C1 segment of cervical spinal cord (tissue), 14 donors: ENCODE results near the gene CLEC14A.

ENCODE experiments used
- DNase-seq, 14 donors: peaks; one replicate each; lab custom pipeline; 2025; lab: John Stamatoyannopoulos, UW

Gene CLEC14A, protein sequence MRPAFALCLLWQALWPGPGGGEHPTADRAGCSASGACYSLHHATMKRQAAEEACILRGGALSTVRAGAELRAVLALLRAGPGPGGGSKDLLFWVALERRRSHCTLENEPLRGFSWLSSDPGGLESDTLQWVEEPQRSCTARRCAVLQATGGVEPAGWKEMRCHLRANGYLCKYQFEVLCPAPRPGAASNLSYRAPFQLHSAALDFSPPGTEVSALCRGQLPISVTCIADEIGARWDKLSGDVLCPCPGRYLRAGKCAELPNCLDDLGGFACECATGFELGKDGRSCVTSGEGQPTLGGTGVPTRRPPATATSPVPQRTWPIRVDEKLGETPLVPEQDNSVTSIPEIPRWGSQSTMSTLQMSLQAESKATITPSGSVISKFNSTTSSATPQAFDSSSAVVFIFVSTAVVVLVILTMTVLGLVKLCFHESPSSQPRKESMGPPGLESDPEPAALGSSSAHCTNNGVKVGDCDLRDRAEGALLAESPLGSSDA

DNA sequence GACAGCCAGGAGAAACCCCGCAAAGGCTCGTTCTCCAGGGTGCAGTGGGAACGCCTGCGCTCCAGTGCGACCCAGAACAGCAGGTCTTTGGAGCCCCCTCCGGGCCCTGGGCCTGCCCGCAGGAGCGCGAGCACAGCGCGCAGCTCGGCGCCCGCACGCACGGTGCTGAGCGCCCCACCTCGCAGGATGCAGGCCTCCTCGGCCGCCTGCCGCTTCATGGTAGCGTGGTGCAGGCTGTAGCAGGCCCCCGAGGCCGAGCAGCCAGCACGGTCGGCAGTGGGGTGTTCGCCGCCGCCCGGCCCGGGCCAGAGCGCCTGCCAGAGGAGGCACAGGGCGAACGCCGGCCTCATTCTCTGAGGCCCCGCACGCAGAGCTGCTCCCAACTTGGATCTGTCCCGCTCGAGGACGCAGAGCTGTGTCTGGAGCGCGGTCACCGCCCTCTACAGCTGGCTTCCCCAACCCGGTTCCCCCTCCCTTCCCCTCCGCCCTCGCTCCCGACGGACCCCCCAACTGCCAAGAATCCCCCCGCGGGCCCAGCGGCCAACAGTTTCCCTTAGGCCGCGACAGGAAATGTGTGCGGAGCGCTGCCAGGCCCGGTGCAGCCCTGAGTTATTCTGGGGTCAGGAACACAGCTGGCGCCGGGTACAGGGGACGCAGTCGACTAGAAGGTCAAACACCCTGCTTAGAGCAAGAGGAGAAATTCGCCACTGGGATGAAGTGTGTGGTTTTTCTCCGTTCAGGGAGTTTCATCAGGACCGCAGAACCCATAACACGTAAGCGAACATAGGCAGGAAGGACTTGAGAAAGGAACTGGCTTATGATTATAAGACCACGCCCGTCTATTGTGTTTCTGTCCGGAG lies at the start of gene CLEC14A:
TSS of gene CLEC14A (minus strand) at position 421 of the 860 bp plus-strand sequence. CDS start at position 350, 71 bp downstream.
- DNase-seq, result no peak

DNA sequence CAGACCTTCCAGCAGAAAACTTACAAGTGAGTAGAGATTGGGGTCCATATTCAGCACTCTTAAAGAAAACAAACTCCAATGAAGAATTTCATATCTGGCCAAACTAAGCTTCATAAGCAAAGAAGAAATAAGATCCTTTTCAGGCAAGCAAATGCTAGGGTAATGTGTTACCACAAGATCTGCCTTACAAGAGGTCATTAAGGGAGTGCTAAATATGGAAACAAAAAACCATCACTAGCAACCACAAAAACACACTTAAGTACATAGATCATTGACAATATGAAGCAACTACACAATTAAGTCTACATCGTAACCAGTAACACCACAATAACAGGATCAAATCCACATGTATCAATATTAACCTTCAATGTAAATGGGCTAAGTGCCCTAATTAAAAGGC lies 47.1 kb upstream of the CLEC14A start:
- DNase-seq, result no peak

DNA sequence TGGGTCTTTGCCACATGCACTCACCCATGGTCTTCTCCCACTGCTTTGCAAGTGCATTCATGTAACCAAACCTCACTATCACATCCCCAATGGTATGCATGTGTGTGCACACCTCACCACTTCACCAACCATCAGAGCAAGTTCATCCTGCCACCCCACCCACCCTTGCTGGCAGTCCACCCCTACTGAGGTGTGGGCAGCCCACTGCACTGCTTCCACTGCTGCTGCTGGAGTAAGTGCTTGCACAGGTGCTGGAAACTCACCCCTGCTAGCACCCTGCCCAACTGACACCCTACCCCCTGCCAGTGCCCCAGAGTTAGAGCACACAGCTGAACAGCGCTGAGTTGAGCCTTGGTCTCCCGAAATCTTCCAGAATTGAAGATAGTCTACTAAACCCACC lies 46.1 kb upstream of the CLEC14A start:
- no peak for DNase-seq

DNA sequence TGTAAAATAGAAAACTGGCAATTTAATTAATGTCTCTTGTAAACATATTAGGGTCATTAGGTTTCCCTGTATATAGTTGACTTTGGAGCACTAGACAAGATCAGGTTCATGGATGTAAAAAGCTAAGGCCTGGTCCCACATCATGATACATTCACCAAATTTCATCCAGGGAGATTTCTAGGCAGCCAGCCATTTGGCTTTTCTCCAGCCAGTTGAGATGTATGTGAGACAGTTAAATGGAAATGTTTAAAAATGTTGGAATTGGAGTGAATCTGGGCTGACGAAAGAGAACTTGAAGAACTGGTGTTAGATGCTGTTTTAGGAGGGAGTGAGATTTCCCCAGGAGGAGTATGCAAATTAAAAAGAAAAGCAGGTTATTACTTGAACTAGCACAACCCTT lies 41.8 kb upstream of the CLEC14A start:
- DNase-seq, result no peak

DNA sequence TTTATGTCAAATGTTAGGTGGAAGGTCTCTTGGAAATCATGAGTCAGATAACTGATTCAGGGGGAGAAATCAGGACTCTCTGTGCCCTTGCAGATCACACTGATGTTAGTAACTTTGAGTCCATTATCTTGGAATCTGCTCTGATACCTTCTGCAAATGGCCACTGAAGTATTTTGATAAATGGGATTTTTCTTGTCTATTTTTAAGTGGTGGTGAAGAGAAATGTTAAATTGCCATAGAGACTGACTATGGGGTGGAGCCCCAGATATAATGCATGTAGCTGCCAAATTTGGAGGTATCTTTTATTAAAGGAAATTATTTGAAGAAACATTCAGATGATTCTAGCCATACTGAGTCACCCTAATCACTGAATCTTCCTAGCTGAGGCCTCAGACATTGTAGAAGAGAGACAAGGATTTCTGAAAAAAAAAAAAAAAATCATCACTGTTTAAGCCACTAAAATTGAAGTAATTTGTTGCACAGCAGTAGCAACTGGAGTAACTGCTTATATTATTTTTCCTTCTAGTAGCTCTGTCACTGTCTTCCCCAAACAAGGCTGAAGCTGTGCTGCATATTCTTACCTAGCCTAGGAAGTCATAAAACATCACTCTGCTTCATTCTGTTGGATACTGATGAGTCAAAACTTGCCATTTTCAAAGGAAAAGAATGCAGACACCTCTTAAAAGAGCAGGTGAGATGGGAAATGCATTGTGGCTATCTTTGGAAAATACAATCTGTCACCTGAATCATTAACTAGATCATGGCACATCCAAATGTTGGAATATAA lies 36.0 kb upstream of the CLEC14A start:
- DNase-seq, result no peak

DNA sequence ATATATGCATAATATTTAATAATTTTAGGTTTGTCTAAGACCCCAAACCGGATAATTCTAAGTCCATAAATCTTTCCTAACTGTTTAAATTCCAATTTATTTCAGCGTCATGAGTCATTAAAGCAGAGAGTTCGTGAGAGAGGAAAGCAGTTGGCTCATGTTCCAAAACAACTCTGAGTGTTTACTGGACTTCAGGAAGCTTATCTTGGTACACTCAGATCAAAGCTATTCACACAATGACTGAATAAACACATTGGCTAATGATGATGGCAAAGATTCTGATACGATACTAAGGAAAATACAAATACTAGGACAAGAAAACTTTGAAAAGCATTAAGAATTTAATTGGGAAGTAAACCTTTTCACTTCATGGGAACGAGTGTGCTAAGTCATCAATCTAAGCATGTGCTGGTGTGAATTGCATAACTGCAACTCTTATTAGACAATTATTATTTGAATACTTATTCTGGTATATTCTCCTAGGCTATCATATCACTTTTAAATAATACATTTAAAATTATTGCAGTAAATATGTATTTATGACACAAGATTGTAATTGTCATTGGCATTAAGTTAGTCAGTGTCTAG lies 34.8 kb upstream of the CLEC14A start:
- no peak for DNase-seq

DNA sequence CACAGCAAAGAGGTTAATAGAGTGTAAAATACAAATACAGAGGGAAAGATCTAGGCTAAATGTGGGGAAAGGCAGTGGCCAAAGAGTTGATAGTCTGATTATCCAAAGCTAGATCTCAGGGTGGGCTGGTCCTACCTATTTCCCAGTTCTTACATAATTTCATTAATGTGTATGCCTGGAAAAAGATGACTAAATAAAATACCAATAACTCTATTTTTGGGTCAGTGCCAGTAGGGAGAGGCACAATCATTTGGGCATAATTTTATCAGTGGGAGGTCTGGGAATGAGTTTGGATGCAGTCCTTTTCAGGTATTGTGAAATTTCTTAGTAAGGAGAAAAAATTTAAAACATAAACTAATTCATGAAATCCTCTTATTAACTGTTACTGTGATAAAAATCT lies 30.6 kb upstream of the CLEC14A start:
- no peak for DNase-seq

DNA sequence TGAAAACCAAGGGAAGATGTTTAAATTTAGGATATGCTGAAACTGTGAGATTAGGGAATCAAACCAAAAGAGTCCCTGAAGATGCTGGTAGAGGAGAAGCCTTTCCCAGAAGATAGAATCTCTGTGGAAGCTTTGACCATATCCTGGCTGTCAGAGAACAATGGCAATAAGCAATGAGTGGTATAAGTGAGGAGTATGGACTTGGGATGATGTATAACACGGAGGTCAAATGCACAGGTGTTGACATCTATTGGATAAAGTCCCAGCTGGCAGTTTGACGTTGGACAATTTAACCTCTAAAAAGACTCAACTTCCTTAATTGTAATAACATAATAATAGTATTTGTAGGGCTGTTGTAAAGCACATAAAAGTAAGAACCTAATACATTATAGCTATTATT lies 30.1 kb upstream of the CLEC14A start:
- no peak for DNase-seq

DNA sequence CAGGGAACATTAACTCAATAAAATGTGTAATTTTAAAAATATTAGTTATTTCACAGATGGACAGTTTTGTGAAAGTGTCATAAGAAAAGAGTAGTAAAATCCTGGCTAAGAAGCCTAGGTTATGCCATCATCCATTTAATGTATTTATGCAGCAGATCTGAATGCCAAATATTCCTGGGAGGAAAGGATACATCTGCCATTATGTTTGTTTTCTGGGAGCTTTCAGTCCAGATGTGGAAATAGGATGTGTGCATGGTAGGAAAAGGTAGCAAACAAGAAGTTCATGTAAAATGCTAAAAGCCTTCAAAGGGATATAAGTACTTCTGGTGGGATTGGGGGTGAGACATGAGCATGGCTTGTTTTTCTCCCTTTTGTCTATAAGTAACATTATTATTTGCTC lies 27.0 kb upstream of the CLEC14A start:
- DNase-seq, result no peak

DNA sequence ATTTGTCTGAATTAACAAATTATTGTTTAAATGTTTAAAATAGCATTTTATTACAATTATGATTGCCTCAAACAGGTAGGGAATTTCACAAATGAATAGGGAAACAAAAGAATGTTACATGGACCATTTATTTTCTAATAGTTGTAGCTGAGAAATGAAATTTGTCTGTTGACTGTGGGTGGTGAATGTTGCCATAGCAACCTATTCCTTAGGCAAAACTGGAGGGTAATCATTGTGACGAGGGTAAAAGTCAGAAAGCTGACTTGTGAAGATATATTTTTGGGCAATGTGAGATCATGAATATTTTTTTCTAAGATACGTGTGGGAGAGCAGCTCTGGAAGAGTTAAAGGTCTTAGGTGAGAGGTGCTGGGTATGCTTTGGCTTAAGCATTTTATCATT lies 24.2 kb upstream of the CLEC14A start:
- no peak for DNase-seq

DNA sequence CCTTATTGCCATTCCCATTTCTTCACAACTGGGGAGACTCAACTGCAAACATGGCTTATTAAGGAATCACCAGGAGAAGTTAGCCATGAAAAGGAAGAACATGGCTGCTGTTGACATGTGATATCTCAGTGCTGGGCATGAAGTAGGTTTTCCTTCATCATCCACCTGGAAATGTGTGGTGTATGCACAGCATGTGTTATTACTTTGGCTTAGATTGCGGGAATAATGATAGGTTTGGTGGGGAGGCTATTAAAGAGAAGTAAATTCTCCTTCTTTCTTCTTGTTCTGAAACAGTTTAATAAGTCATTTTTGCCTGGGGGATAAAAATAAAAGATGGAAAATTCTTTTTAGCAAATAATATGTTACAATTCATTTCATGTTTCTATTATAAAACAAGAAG lies 23.7 kb upstream of the CLEC14A start:
- no peak for DNase-seq

DNA sequence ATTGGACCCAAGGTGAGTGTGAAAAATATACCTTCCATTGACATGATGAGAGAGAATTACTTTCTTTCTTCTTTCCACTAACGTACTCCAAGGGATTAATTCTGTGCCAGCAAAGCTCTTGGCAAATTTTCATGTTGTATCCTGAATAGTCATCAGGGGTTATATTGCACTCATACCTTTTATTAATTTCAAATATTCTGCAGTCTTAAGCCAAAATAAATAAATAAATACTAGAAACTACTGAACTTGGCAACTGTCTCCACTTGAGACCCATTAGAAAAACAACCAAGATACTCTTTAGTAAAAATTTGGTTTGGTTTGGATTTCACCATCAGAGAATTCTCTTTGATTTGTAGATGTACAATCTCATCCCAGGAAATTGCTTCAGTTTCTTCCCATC lies 22.1 kb upstream of the CLEC14A start:
- no peak for DNase-seq

DNA sequence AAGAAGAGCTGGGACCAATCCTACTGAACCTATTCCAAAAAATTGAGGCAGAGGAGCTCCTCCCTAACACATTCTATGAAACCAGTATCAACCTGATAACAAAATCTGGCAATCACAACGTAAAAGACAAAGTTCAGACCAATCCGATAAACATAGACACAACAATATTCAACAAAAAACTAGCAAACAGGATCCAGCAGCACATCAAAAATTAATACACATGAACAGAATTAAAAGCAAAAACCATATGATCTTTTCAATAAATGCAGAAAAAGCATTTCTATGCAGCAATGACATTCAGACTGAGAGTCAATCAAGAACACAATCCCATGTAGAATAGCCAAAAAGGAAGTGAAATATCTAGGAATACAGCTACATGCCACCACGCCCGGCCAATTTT lies 7.0 kb upstream of the CLEC14A start:
- DNase-seq, result no peak

DNA sequence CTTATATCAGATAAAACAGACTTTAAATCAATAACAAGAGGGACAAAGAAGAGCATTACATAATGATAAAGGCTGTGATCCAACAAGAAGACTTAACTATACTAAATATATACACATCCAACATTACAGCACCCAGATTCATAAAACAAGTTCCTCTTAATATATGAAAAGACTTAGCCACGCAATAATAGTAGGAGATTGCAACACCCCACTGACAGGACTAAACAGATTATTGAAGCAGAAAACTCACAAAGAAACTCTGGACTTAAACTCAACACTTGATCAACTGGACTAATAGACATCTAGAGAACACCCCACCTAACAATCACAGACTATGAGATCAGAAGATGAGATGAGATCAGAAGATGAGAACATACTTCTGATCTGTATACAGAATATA lies 5.7 kb upstream of the CLEC14A start:
- no peak for DNase-seq

DNA sequence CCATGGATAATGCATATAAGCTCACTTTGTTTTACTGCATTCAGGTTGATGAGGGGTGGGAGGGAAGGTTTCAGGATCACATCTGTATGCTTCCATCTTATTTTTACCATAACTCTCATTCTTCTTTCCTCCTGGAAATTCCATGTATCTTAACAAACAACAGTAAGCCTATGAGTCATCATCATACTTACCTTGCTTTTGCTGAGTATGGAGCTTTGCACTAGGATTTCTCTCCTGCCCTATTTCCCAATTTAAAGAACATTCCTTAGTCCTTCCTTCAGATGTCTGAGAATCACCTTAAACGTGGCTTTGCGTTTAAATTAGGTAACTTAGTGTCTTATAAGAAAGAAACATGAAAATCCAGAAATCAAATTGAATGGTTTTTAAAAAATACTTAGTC lies 1.6 kb upstream of the CLEC14A start:
- no peak for DNase-seq

DNA sequence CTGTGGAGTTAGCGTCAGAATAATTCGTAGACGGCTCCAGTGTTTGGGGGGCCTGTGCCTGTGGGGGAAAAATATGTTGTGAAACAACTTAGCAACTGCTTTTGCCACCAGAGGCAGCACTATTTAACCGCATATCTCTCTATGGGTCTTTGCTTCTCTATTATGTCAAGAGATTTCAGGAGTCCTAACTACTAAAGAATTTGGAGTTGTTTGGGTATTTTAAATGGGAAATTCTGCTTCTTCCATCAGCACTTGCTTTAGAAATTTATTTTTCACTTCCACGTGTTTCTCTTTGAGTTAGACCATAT lies 594 bp upstream of the CLEC14A start:
- DNase-seq, result no peak

DNA sequence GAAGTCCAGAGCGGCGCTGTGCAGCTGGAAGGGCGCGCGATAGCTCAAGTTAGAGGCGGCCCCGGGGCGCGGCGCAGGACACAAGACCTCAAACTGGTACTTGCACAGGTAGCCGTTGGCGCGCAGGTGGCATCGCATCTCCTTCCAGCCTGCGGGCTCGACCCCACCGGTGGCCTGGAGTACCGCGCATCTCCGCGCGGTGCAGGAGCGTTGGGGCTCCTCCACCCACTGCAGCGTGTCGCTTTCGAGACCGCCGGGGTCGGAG lies 553 bp downstream of the CLEC14A start:
- DNase-seq, result no peak

DNA sequence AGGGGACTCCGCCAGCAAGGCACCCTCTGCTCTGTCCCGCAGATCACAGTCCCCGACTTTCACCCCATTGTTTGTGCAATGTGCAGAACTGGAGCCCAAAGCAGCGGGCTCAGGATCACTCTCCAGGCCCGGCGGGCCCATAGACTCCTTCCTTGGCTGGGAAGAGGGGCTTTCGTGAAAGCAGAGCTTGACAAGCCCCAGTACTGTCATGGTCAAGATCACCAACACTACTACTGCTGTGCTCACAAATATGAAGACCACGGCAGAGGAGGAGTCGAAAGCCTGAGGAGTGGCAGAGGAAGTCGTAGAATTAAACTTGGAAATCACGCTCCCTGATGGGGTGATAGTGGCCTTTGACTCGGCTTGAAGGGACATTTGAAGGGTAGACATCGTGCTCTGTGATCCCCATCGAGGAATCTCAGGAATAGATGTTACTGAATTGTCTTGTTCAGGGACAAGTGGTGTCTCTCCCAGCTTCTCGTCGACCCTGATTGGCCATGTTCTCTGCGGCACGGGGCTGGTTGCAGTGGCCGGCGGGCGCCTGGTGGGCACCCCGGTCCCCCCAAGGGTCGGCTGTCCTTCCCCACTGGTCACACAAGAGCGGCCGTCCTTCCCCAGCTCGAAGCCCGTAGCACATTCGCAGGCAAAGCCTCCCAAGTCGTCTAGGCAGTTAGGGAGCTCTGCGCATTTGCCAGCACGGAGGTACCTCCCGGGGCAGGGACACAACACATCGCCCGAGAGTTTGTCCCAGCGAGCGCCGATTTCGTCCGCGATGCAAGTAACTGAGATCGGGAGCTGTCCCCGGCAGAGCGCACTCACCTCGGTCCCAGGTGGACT lies 1.1 kb downstream of the CLEC14A start:
- no peak for DNase-seq

DNA sequence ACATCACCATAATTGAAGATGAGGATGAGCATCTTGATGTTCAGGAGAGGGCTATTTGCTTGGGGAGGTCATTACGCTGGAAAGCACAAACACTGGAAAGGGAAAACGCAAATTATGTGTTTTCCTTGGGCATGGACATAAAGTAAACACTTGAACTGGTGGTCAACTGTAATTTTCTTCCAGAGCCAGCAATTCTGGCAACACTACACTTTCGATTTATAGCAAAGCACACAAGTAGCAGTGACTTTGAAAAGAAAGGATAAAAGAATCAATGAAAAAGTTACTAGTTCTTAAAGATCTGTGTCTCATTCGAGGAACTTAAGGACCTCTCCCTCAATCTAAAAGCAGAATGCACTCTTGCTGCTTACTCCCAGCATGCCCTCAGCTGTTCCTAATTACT lies 2.2 kb downstream of the CLEC14A start:
- DNase-seq, result no peak

DNA sequence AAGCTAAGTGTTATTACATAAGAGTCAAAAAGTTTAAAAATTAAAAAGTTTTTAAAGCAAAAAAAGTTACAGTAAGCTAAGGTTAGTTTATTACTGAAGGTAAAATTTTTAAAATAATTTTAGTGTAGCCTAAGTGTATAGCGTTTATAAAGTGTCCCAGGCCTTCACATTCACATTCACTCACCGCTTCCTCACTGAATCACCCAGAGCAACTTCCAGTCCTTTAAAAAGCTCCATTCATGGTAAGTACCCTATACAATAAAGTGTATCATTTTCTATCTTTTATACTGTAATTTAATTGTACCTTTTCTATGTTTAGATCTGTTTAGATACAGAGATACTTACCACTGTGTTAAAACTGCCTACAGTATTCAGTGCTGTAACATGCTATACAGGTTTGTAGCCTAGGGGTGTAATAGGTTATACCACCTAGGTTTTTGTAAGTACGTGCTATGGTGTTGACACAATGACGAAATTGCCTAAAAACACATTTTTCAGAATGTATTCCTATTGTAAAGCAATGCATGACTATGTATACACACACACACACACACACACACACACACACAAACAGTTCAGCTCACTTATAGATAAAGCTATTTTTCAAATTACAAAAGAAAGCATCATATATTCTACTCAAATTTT lies 3.7 kb downstream of the CLEC14A start:
- DNase-seq, result no peak

DNA sequence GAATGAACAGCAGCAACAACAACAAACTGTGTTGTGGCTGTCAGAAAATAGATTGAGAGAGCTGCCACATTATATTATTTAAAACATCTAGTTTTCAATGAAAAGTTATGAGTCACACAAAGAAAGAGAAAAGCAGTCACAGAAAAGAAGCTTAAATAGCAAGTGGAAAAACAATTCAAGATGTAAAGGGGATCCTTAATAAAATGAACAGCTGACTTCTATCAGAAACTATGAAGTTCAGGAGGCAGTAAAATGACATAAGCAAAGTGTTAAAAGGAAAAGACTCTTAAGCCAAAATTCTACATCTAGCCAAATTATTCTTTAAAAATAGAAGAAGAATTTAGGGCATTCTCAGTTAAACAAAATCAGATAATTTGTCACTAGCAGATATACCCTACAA lies 5.6 kb downstream of the CLEC14A start:
- no peak for DNase-seq
